ENCODE data around the gene ERLIN1.

DNA sequence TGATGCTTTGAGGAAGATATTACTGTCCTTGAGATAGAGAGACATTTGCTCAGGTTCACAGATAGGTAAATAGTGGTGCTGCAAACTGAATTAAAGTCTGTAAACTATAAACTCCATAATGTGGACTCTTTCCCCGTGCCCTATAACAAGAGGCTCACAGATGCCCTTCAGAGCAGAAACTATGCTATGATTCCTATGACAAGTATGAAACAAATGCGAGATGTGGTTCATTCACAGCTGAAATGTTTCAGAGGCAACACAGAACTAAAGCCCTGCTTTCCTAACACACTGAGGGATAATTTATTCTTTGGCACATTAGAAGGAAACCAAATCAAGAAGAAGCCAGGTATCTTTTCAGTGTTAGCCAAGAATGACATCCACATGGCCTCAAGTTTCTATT, 30.2 kb upstream of the ERLIN1 start:
- TF ChIP-seq, protein P1, sequence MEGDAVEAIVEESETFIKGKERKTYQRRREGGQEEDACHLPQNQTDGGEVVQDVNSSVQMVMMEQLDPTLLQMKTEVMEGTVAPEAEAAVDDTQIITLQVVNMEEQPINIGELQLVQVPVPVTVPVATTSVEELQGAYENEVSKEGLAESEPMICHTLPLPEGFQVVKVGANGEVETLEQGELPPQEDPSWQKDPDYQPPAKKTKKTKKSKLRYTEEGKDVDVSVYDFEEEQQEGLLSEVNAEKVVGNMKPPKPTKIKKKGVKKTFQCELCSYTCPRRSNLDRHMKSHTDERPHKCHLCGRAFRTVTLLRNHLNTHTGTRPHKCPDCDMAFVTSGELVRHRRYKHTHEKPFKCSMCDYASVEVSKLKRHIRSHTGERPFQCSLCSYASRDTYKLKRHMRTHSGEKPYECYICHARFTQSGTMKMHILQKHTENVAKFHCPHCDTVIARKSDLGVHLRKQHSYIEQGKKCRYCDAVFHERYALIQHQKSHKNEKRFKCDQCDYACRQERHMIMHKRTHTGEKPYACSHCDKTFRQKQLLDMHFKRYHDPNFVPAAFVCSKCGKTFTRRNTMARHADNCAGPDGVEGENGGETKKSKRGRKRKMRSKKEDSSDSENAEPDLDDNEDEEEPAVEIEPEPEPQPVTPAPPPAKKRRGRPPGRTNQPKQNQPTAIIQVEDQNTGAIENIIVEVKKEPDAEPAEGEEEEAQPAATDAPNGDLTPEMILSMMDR (IDR thresholded peaks at IDR 0.05), result no peak
- TF ChIP-seq POLR2A (IDR thresholded peaks at IDR 0.05) (no peak), EP300 (IDR thresholded peaks at IDR 0.05) (no peak), POLR2AphosphoS5 (IDR thresholded peaks at IDR 0.05) (no peak)
